Measurements from ENCODE around the gene CAMKMT. TPM values are rescaled to one million over a fixed set of nuclear protein-coding genes. Genes with fewer than 3 reads are reported as not detected.

The CAMKMT gene
- total RNA-seq, 3 donors from 2014 or later = 6.4 to 11.8 (median 10.5) TPM

- TF ChIP-seq POLR2A (IDR thresholded peaks at IDR 0.05) (no peak), CTCF (IDR thresholded peaks at IDR 0.05) (no peak), POLR2AphosphoS5 (IDR thresholded peaks at IDR 0.05) (no peak)
- Histone ChIP-seq H3K36me3 (no peaks in the 10 kb centered on the region), H3K4me1 (no peaks in the 10 kb centered on the region), H3K4me3 (no peak overlapping the region), H3K27me3 (no peaks in the 10 kb centered on the region), H3K9me3 (no peaks in the 10 kb centered on the region), H3K27ac (no peak overlapping the region)
- intact Hi-C loops (cut with DNase I; ENCODE audit: low total_unique reads) = no loop called here
- DNase-seq (ENCODE audit: low spot score in 2 of 2) = no peak
These were observed 209.0 kb downstream of the CAMKMT start for GRCh38 chr2:44570777-44571176.

- no peak for DNase-seq (ENCODE audit: low spot score in 2 of 2)
- H3K4me3 ChIP-seq = no peak overlapping the region
- H3K36me3 ChIP-seq = no peaks in the 10 kb centered on the region
- H3K27me3 ChIP-seq = no peaks in the 10 kb centered on the region
- no peaks in the 10 kb centered on the region for H3K9me3 ChIP-seq
- TF ChIP-seq POLR2A (IDR thresholded peaks at IDR 0.05) = no peak
- TF ChIP-seq POLR2AphosphoS5 (IDR thresholded peaks at IDR 0.05) = no peak
- no peak for TF ChIP-seq CTCF (IDR thresholded peaks at IDR 0.05)
- H3K4me1 ChIP-seq = no peaks in the 10 kb centered on the region
- intact Hi-C loops (cut with DNase I; ENCODE audit: low total_unique reads) = no loop called here
- H3K27ac ChIP-seq = no peak overlapping the region
These were observed 210.6 kb downstream of the CAMKMT start for GRCh38 chr2:44572196-44572900.

GRCh38 chr2:44573996-44574395 lies 212.2 kb downstream of the CAMKMT start:
- no peaks in the 10 kb centered on the region for H3K4me1 ChIP-seq
- no peaks in the 10 kb centered on the region for H3K36me3 ChIP-seq
- no peak overlapping the region for H3K4me3 ChIP-seq
- no peak for DNase-seq (ENCODE audit: low spot score in 2 of 2)
- no peak for TF ChIP-seq CTCF (IDR thresholded peaks at IDR 0.05)
- no peak for TF ChIP-seq POLR2AphosphoS5 (IDR thresholded peaks at IDR 0.05)
- TF ChIP-seq POLR2A (IDR thresholded peaks at IDR 0.05) = no peak
- H3K27ac ChIP-seq = no peak overlapping the region
- no peaks in the 10 kb centered on the region for H3K9me3 ChIP-seq
- no peaks in the 10 kb centered on the region for H3K27me3 ChIP-seq
- intact Hi-C loops (cut with DNase I; ENCODE audit: low total_unique reads) = no loop called here

- no peak overlapping the region for H3K4me3 ChIP-seq
- intact Hi-C loops (cut with DNase I; ENCODE audit: low total_unique reads) = no loop called here
- H3K36me3 ChIP-seq = no peaks in the 10 kb centered on the region
- H3K9me3 ChIP-seq = no peaks in the 10 kb centered on the region
- no peak for TF ChIP-seq POLR2AphosphoS5 (IDR thresholded peaks at IDR 0.05)
- no peaks in the 10 kb centered on the region for H3K27me3 ChIP-seq
- H3K27ac ChIP-seq = no peak overlapping the region
- H3K4me1 ChIP-seq = no peaks in the 10 kb centered on the region
- DNase-seq (ENCODE audit: low spot score in 2 of 2) = no peak
These were observed 216.8 kb downstream of the CAMKMT start for GRCh38 chr2:44578471-44579093.

- Histone ChIP-seq H3K4me1 (no peaks in the 10 kb centered on the region), H3K27ac (no peak overlapping the region), H3K27me3 (no peaks in the 10 kb centered on the region), H3K36me3 (no peaks in the 10 kb centered on the region), H3K9me3 (no peaks in the 10 kb centered on the region), H3K4me3 (no peak overlapping the region)
- intact Hi-C loops (cut with DNase I; ENCODE audit: low total_unique reads) = no loop called here
- DNase-seq (ENCODE audit: low spot score in 2 of 2) = no peak
- TF ChIP-seq POLR2AphosphoS5 (IDR thresholded peaks at IDR 0.05) = no peak
- no peak for TF ChIP-seq POLR2A (IDR thresholded peaks at IDR 0.05)
- no peak for TF ChIP-seq CTCF (IDR thresholded peaks at IDR 0.05)
These were observed 217.5 kb downstream of the CAMKMT start for GRCh38 chr2:44579115-44579836.
